Measurements from ENCODE around the gene CZIB. TPM values are rescaled to one million over a fixed set of nuclear protein-coding genes. Genes with fewer than 3 reads are reported as not detected.
"Not testable (repeated sequence)": the region's sequence is repeated elsewhere in the genome, so short reads cannot be mapped to it uniquely, and the experiment has no call there.

The CZIB gene
- total and polyA plus RNA-seq, 4 donors: 45.6 to 126 (median 78.1) TPM

DNA sequence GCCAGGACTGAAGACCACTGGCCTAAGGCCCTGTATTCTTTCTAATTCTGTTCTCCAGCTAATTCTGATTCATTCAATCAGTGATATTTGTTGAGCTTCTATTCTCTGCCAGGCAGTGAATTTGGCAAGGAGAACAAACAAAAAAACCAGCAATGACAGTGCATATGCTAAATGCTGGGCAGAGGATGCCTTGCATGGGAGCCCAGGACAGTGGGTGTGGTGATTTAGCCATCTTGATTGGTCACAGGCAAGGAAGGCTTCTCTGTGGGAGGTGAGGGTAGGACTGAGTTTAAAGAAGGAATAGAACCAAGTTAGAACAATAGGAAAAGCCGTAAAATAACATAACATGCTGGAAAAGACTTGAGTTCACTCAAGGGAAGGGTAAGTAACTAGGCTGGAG, 33.0 kb downstream of the CZIB start:
- H3K4me1 ChIP-seq (ENCODE audit: control insufficient read depth in 1 of 2, insufficient read depth in 2 of 2, low read length in 2 of 2): no peaks in the 10 kb centered on the region
- ATAC-seq (ENCODE audit: low FRiP score) (no peak), DNase-seq (no peak)
- H3K36me3 ChIP-seq (ENCODE audit: control insufficient read depth in 1 of 2, insufficient read depth in 2 of 2, low read length in 1 of 2): no peaks in the 10 kb centered on the region
- intact Hi-C loops (cut with DNase I): loop anchor here in 1 of 2 donors (10.0 kb wide), 3 partner anchors 173 to 463 kb away; partner anchors contain the start of genes ECHDC2, SCP2 and ZYG11B
- H3K27ac ChIP-seq (ENCODE audit: low read depth in 1 of 2, low read length in 2 of 2): no peak overlapping the region
- 88 to 94% methylated on average over 1 of the region's 1 CpG for WGBS, 2 donors
- no peak overlapping the region for H3K4me3 ChIP-seq (ENCODE audit: low read length in 2 of 2)
- no peaks in the 10 kb centered on the region for H3K9me3 ChIP-seq (ENCODE audit: control insufficient read depth, low read length)
- no peaks in the 10 kb centered on the region for H3K27me3 ChIP-seq (ENCODE audit: control insufficient read depth in 1 of 2, insufficient read depth in 2 of 2, low read length in 1 of 2)

- DNase-seq (no peak), ATAC-seq (ENCODE audit: low FRiP score) (no peak)
- no peak overlapping the region for H3K4me3 ChIP-seq (ENCODE audit: low read length in 2 of 2)
- 77 to 83% methylated on average over 3 of the region's 3 CpGs for WGBS, 2 donors
- intact Hi-C loops (cut with DNase I): loop anchor here in 1 of 2 donors (10.0 kb wide), 3 partner anchors 172 to 462 kb away; partner anchors contain the start of genes ECHDC2, SCP2 and ZYG11B
- H3K27ac ChIP-seq (ENCODE audit: low read depth in 1 of 2, low read length in 2 of 2): no peak overlapping the region
- H3K9me3 ChIP-seq (ENCODE audit: control insufficient read depth, low read length): no peaks in the 10 kb centered on the region
- H3K36me3 ChIP-seq (ENCODE audit: control insufficient read depth in 1 of 2, insufficient read depth in 2 of 2, low read length in 1 of 2): no peaks in the 10 kb centered on the region
- no peaks in the 10 kb centered on the region for H3K4me1 ChIP-seq (ENCODE audit: control insufficient read depth in 1 of 2, insufficient read depth in 2 of 2, low read length in 2 of 2)
- no peaks in the 10 kb centered on the region for H3K27me3 ChIP-seq (ENCODE audit: control insufficient read depth in 1 of 2, insufficient read depth in 2 of 2, low read length in 1 of 2)
These were observed 33.9 kb downstream of the CZIB start for GRCh38 chr1:53186533-53186932.

DNA sequence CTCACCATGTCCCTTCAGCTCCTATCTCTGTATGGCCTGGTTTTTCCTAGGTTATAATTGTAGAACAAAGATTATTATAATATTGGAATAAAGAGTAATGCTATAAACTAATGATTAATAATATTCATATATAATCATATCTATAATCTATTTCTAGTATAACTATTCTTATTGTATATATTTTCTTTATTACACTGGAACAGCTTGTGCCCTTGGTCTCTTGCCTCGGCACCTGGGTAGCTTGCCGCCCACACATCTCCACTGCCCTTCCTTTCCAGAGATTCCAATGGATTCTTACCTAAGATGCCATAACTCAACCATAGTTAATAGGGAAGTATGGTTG, 34.5 kb downstream of the CZIB start:
- not testable (repeated sequence) for H3K9me3 ChIP-seq (ENCODE audit: control insufficient read depth, low read length); H3K36me3 ChIP-seq (ENCODE audit: control insufficient read depth in 1 of 2, insufficient read depth in 2 of 2, low read length in 1 of 2); H3K4me1 ChIP-seq (ENCODE audit: control insufficient read depth in 1 of 2, insufficient read depth in 2 of 2, low read length in 2 of 2); H3K27me3 ChIP-seq (ENCODE audit: control insufficient read depth in 1 of 2, insufficient read depth in 2 of 2, low read length in 1 of 2); DNase-seq; ATAC-seq (ENCODE audit: low FRiP score); H3K27ac ChIP-seq (ENCODE audit: low read depth in 1 of 2, low read length in 2 of 2); H3K4me3 ChIP-seq (ENCODE audit: low read length in 2 of 2)
- intact Hi-C loops (cut with DNase I): loop anchor here in 1 of 2 donors (10.0 kb wide), 3 partner anchors 171 to 461 kb away; partner anchors contain the start of genes ECHDC2, SCP2 and ZYG11B
- 74 to 76% methylated on average over 2 of the region's 2 CpGs for WGBS, 2 donors

GRCh38 chr1:53183095-53183990, 37.1 kb downstream of the CZIB start:
- Histone ChIP-seq H3K27ac (ENCODE audit: low read depth in 1 of 2, low read length in 2 of 2) (no peak overlapping the region), H3K27me3 (ENCODE audit: control insufficient read depth in 1 of 2, insufficient read depth in 2 of 2, low read length in 1 of 2) (no peaks in the 10 kb centered on the region), H3K4me1 (ENCODE audit: control insufficient read depth in 1 of 2, insufficient read depth in 2 of 2, low read length in 2 of 2) (no peaks in the 10 kb centered on the region), H3K4me3 (ENCODE audit: low read length in 2 of 2) (no peak overlapping the region), H3K36me3 (ENCODE audit: control insufficient read depth in 1 of 2, insufficient read depth in 2 of 2, low read length in 1 of 2) (no peaks in the 10 kb centered on the region), H3K9me3 (ENCODE audit: control insufficient read depth, low read length) (no peaks in the 10 kb centered on the region)
- ATAC-seq (ENCODE audit: low FRiP score) (peak; percentile 69), DNase-seq (no peak)
- intact Hi-C loops (cut with DNase I): loop anchor here in 1 of 2 donors (5.0 to 10.0 kb wide), 4 partner anchors 121 to 459 kb away; partner anchors contain the start of genes ECHDC2, PODN, SCP2 and ZYG11B
- 80 to 89% methylated on average over 6 of the region's 6 CpGs for WGBS, 2 donors

GRCh38 chr1:53182716-53183094, 37.7 kb downstream of the CZIB start:
- intact Hi-C loops (cut with DNase I): loop anchor here in 1 of 2 donors (5.0 to 10.0 kb wide), 4 partner anchors 120 to 458 kb away; partner anchors contain the start of genes ECHDC2, PODN, SCP2 and ZYG11B
- DNase-seq (no peak), ATAC-seq (ENCODE audit: low FRiP score) (no peak)
- H3K36me3 ChIP-seq (ENCODE audit: control insufficient read depth in 1 of 2, insufficient read depth in 2 of 2, low read length in 1 of 2): no peaks in the 10 kb centered on the region
- H3K9me3 ChIP-seq (ENCODE audit: control insufficient read depth, low read length): no peaks in the 10 kb centered on the region
- no peaks in the 10 kb centered on the region for H3K4me1 ChIP-seq (ENCODE audit: control insufficient read depth in 1 of 2, insufficient read depth in 2 of 2, low read length in 2 of 2)
- H3K4me3 ChIP-seq (ENCODE audit: low read length in 2 of 2): no peak overlapping the region
- H3K27me3 ChIP-seq (ENCODE audit: control insufficient read depth in 1 of 2, insufficient read depth in 2 of 2, low read length in 1 of 2): no peaks in the 10 kb centered on the region
- 83 to 88% methylated on average over 3 of the region's 3 CpGs for WGBS, 2 donors
- H3K27ac ChIP-seq (ENCODE audit: low read depth in 1 of 2, low read length in 2 of 2): no peak overlapping the region

DNA sequence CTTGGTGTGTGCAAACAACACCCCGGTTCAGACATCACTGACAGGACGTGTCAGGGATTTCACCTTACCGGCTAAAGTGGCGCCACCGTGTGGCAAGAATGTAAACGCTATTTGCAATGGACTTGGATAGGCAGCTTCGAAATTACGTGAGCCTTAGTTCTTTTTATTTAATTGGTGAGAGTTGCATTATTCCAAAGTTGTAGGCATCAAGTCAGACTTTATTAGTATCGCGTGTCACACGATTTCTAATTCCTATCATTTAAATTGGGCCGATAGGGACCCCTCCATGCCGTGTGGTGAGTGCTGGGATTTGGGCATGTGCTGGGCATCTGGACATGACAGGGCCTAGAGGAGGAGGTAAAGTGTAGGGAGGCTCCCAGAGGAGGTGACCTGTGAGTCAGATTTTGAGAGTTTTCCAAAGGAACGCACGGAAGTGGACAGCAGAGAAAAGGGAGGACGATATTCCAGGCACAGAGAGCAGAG, 38.3 kb downstream of the CZIB start:
- no peak overlapping the region for H3K4me3 ChIP-seq (ENCODE audit: low read length in 2 of 2)
- peak; percentile 86 to 95 for DNase-seq
- ATAC-seq (ENCODE audit: low FRiP score): peak; percentile 64
- intact Hi-C loops (cut with DNase I): loop anchor here in 1 of 2 donors (5.0 to 10.0 kb wide), 4 partner anchors 120 to 457 kb away; partner anchors contain the start of genes ECHDC2, PODN, SCP2 and ZYG11B
- WGBS, 2 donors: 22% methylated on average over 16 of the region's 16 CpGs
- no peak overlapping the region for H3K27ac ChIP-seq (ENCODE audit: low read depth in 1 of 2, low read length in 2 of 2)
- no peaks in the 10 kb centered on the region for H3K9me3 ChIP-seq (ENCODE audit: control insufficient read depth, low read length)
- H3K4me1 ChIP-seq (ENCODE audit: control insufficient read depth in 1 of 2, insufficient read depth in 2 of 2, low read length in 2 of 2): no peaks in the 10 kb centered on the region
- H3K36me3 ChIP-seq (ENCODE audit: control insufficient read depth in 1 of 2, insufficient read depth in 2 of 2, low read length in 1 of 2): no peaks in the 10 kb centered on the region
- H3K27me3 ChIP-seq (ENCODE audit: control insufficient read depth in 1 of 2, insufficient read depth in 2 of 2, low read length in 1 of 2): no peaks in the 10 kb centered on the region

GRCh38 chr1:53180951-53181350, 39.5 kb downstream of the CZIB start:
- no peak for DNase-seq

DNA sequence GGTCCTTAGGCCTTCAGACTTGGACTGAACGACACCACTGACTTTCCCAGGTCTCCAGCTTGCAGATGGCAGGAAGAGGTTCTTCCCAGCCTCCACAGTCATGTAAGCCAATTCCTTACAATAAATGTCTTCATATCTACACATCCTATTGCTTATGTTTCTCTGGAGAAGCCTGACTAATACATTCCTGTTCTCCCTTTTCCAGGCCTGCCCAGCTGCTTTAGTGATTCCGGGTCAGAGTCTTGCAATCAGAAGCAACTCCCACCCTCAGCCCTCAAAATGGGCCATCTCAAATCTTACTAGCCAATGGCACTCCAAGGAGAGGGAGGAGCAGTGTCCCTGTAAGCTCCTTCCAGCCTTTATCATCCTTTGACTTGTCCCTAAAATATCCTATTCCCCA, 40.2 kb downstream of the CZIB start:
- Histone ChIP-seq H3K4me1 (ENCODE audit: control insufficient read depth in 1 of 2, insufficient read depth in 2 of 2, low read length in 2 of 2) (peaks cover 0 to 4% of the 10 kb centered on the region in 2 donors), H3K36me3 (ENCODE audit: control insufficient read depth in 1 of 2, insufficient read depth in 2 of 2, low read length in 1 of 2) (no peaks in the 10 kb centered on the region), H3K4me3 (ENCODE audit: low read length in 2 of 2) (no peak overlapping the region), H3K27ac (ENCODE audit: low read depth in 1 of 2, low read length in 2 of 2) (no peak overlapping the region), H3K9me3 (ENCODE audit: control insufficient read depth, low read length) (no peaks in the 10 kb centered on the region), H3K27me3 (ENCODE audit: control insufficient read depth in 1 of 2, insufficient read depth in 2 of 2, low read length in 1 of 2) (no peaks in the 10 kb centered on the region)
- WGBS, 2 donors: 94 to 95% methylated on average over 2 of the region's 2 CpGs
- no peak for DNase-seq
- intact Hi-C loops (cut with DNase I): loop anchor here in 1 of 2 donors (5.0 to 10.0 kb wide), 4 partner anchors 118 to 455 kb away; partner anchors contain the start of genes ECHDC2, PODN, SCP2 and ZYG11B
- ATAC-seq (ENCODE audit: low FRiP score): no peak

More at GRCh38 chr1:53180951-53181350, 39.5 kb downstream of the CZIB start:
- H3K27ac ChIP-seq (ENCODE audit: low read depth in 1 of 2, low read length in 2 of 2): no peak overlapping the region
- ATAC-seq (ENCODE audit: low FRiP score): no peak
- intact Hi-C loops (cut with DNase I): loop anchor here in 1 of 2 donors (5.0 to 10.0 kb wide), 4 partner anchors 119 to 456 kb away; partner anchors contain the start of genes ECHDC2, PODN, SCP2 and ZYG11B
- no peaks in the 10 kb centered on the region for H3K27me3 ChIP-seq (ENCODE audit: control insufficient read depth in 1 of 2, insufficient read depth in 2 of 2, low read length in 1 of 2)
- peaks cover 0 to 4% of the 10 kb centered on the region in 2 donors for H3K4me1 ChIP-seq (ENCODE audit: control insufficient read depth in 1 of 2, insufficient read depth in 2 of 2, low read length in 2 of 2)
- H3K36me3 ChIP-seq (ENCODE audit: control insufficient read depth in 1 of 2, insufficient read depth in 2 of 2, low read length in 1 of 2): no peaks in the 10 kb centered on the region
- H3K9me3 ChIP-seq (ENCODE audit: control insufficient read depth, low read length): no peaks in the 10 kb centered on the region
- 96 to 99% methylated on average over 5 of the region's 5 CpGs for WGBS, 2 donors
- no peak overlapping the region for H3K4me3 ChIP-seq (ENCODE audit: low read length in 2 of 2)

All from aorta (tissue), 5 donors.